GM19238 (cell line): Measurements from ENCODE around the gene PLA2G4E.

Source experiments
- DNase-seq: peaks from one replicate; pipeline ENCODE4 v3.0.0; 2011; ENCODE audit warnings: low spot score; ENCODE audit not compliant: insufficient read length

PLA2G4E gene

DNA sequence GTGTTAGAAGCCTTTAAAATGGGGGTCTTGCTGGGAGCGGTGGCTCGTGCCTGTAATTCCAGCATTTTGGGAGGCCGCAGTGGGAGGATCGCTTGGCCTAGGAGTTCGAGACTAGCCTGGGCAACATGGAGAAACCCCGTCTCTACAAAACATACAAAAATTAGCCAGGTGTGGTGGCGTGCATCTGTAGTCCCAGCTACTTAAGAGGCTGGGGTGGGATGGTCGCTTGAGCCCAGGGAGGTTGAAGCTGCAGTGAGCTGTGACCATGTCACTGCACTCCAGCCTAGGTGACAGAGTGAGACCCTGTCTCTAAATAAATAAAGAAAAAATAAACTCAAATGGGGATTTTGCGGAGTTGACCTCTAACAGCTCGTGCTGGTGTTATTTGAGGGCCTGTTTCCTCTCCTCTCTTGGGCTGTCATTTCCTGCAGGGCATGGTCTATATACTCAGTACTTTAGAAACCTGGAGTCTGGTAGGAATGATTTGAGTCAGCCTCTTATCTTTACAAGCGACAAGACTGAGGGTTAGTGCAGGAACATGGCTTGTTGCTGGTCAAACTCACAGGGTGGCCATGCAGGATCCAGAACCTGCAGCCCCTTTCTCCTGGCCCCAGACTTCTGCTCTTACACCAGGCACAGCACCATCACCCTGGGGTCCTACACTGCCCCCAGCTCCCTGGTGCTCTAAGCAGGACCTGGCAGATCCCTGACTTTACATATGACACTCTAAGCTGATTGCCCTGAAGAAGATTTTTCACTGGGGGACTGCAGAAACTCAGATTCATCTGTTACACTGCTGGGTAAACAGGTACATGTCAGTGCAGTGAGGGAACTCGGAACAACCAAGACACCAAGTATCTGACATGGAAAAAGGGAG is 63.6 kb downstream of the PLA2G4E start:
- DNase-seq: no peak

DNA sequence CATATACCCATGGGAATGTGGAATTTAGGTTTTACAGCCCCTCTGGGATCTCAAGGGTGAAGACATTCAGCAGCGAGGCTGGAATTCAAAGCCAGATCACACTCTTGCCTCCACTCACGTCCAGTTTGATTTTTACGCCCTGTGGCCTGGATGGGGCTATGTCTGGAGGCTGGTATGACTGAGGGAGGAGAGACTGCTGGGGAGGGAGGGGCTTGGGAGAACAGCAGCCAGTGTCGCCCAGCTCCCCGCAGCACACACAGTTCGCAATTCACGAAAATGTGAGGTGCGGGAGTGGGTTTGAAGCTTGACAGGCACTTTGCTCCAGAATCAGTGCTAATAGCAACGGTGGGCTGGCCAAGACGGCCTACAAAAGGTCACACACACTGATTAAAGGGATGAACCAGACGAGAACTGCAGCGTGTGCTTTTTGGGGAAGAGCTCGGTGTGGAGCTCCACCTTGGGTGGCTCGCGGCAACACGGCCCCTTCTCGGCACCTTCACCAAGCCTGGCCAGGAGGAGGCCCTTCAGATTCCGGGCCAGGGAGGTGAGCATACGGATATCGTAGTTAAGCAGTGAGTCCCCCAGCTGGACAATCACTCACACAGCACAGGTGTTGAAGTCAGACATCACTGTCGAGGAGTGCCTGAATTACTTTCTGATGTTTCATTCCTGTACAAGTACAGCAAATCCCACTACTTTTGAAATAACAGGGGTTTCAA is 64.9 kb downstream of the PLA2G4E start:
- no peak for DNase-seq

- no peak for DNase-seq
These were observed 65.7 kb downstream of the PLA2G4E start for GRCh38 chr15:41955100-41955499.

GRCh38 chr15:41954036-41954435 is 66.8 kb downstream of the PLA2G4E start:
- no peak for DNase-seq

- DNase-seq: no peak
These were observed 68.8 kb downstream of the PLA2G4E start for GRCh38 chr15:41952013-41952563.

DNA sequence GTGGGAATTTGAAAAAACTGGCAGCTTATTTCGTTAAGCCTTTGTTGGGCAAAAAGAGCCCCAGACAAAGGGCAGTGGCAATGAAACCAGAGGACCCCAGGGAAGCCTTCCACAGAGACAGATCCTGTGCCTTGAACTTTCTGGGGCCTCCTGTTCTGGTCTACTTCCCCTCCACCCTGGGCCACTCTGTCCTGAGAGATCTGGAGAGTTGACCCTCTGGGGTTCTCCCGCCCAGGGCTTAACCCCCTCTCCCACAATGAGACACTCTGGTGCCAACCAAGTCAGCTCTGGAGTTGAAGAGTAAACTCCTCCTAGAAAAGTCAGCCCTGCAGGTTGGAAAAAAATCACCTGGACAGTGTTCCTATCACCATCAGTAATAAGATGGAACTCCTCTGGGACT is 69.3 kb downstream of the PLA2G4E start:
- no peak for DNase-seq

DNA sequence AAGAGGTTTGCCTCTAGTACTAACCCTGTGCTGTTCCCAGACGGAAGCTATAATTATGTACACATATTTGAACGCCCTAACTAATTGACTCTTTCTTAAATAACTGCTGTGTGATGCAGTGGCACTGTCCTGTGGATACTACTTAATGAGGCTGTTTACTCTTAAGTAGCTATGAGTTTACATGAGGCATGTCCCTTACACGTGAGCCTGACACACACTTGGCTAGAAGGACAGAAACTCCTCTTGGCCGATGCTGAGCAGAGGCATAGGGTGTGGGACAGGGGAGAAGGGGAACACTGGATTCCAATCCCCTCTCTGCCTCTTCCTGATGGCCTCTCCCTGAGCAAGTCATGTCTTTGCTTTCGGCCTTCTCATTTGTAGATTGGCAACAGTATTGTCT is 70.4 kb downstream of the PLA2G4E start:
- DNase-seq: no peak

DNA sequence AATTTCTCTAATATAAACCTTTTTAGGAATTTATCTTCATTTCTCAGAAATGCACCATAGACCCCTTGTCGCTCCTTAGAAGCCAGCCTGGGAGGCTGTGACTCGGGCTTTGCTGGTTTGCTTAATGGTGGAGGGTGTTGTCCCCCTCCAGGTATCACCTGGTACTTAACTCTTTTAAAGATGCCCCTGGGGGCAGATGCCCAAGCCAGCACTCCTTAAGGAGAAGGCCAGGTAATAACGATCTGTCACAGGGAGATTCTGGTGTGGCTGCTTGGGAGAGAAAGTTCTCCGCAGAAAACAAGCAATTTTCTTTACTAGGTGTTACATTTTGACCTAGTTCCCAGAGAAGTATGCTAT is 70.7 kb downstream of the PLA2G4E start:
- no peak for DNase-seq

DNA sequence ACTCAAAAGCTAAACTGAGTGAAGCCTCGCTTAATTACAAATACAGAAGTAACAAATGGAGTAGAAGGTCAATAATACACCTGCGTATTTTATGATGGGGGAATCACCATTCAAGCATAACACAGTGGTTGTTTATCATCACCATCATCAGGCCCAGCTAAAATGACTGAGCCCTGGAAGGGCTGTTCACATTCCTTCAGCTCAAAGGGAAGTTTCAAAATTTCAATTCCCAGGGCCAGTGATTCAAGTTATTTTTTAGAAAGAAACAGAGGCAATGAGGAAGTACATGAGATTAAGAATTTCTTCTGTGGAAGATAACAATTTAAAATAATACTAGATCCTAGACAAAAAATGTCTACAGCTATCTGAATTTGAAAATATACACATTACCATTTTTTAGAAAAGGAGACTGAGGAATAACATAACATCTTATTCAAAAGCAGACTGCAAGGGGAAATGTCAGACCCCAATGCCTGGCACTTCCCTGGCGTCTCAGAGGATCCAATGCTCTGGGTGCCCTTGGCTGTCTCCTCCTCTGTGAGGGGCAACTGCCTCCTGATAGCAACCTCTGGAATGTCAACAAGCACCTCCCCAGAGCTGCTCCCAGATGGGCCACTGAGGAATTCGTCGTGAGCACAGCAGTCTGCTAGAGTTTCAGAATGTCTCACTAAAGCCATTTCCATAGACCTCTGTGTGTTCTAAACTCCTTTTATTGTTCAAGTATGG is 71.3 kb downstream of the PLA2G4E start:
- no peak for DNase-seq

DNA sequence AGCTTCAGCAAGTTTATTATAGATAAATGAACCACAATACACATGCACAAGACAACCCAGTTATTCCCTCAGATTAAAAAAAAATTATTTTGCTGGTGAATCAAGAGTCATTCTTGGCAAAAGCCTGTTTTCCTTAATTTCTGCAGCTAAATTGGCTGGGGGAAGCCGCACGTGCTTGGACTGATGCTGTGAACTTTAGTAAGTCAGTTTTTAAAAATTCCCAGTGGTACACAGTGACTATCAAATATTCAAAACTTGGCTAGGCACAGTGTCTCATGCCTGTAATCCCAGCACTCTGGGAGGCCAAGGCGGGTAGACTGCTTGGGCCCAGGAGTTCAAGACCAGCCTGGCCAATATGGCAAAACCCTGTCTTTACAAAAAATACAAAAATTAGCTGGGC is 72.4 kb downstream of the PLA2G4E start:
- DNase-seq: no peak

DNA sequence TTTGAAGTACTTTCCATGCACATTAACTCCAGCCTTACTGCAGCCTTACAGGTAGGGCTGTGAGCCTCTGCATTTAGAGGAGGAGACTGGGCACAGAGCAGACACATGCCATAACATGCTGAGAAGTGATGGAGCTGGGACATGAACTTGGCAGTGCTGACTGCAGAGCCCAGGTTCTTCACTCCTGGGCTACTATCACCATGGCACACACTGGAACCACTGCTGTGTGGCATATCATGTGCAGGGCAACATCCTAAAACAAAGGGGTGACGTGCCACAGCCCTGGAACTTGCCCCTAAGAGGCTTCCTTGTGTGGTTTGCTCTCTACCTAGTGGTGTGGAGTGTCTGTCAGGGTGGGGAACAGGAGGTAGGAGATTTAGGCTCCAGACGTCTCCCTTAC is 73.9 kb downstream of the PLA2G4E start:
- DNase-seq: no peak

DNA sequence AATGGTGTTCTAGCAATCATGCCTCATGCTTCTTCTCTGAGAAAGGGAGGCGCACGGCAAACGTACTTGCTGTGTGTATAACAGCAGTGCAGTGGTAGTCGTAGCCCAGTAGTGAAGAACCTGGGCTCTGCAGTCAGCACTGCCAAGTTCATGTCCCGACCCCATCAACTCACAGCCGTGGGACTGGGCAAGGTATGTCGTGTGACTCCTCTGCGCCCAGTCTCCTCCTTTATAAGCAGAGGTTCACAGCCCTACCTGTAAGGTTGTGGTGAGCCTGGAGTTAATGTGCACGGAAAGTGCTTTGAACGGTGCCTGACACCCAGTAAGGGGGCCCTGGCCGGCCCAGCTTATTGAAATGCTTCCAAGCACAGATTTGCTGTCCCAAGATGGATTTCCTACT is 75.1 kb downstream of the PLA2G4E start:
- no peak for DNase-seq

DNA sequence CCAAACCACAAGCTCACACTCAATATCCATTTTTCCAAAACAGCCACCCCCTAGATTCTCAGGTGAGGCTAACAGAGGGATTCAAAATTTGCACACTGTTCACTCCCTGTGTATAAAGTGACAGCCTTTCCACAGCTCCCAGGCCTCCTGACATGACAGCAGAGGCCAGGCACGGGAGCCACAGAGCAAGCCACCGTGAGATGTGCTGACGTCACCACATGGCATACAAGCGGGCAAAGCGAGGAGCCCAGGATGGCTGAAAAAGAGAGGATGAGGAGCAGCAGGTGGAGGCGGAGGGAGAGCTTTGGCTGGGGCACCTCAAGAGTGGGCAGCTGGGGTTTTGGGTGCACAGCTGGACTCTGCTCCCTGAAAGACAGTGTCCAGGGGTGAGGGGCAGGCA is 75.6 kb downstream of the PLA2G4E start:
- DNase-seq: no peak

GRCh38 chr15:41944313-41944940 is 76.4 kb downstream of the PLA2G4E start:
- DNase-seq: no peak

DNA sequence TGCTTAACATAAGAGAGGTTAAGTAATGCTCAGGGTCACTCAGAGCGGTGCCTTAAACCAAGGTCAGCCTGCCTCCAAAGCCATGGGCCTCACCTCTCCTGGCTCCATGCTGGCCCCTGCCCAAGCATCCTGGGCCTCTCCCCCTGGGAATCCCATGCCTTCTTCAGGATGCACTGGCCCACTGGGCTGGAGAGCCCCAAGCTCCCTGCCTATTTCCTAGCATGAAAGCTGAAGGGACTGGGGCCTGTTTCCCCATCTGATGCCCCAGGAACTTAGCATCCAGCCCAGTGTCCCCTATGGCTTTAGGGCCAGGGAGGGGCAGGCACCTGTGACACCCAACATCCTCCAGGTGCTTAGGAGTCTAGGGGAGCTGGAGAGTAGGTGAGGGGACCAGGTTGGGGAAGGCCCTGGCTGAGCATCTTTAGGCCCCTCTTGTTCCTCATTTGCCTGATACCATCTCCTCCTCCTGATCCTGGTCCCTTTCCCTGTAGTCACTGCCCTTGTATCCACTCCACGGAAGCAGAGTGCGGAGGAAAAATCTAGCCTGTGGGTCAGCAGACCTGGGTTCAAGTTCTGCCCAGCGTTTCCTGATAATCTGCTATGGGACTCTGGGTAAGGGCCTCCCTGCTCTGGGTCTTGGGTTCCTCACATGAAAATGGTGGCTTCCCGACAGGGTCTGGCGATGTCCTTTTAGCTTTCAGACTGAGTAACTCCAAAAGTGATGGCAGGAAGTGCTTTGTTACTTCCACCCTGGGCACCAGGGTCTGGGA is 77.1 kb downstream of the PLA2G4E start:
- no peak for DNase-seq

DNA sequence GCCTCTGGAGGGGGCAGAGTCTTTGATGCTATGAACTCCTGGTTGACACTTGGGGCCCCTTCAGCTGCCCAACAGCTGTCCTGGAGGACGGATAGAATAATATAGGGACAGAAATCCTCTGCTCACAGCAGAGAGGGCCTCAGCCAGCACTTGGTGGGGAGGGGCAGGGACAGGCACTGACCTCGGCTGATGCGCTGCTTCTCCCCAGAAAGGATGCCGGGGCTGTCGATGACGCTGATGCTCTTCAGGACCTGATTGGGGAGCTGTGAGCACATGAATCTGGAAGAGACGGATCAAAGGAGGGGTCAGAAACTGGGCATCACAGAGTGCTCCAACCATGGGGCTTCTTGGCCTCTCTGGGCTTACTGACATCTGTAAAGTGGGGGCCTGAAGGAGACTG is 78.0 kb downstream of the PLA2G4E start:
- DNase-seq: no peak

DNA sequence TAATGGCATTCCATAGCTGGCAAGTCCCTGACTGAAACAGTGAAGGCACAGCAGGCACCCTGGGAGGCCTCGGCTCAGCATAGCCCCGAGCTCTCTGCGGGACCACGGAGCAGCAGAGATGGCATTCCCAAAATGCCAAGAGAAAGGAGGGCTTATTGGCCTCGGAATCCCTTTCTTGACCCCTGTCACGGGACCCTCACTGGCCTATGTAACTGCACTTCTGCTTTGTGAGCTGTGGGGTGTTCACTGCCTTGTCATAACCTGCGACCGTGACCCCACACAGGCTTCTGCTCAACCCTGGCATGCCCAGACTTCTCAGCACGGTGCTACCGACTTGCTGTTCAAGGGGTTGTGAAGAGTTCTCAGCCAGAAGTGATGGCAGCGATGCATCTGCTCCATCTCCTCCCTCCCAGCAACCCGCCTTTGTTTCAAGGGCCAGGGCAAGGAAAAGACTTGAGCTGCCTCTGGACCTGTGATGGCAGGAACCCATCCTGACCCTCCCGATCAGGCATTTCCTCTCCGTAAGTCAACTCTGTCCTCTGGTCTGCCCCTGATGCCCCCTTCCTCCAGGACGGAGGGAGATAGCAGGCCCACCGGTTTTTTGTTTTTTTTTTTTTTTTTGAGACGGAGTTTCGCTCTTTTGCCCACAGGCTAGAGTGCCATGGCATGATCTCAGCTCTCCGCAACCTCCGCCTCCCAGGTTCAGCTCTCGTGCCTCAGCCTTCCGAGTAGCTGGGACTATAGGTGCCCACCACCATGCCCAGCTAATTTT is 79.0 kb downstream of the PLA2G4E start:
- DNase-seq: no peak

DNA sequence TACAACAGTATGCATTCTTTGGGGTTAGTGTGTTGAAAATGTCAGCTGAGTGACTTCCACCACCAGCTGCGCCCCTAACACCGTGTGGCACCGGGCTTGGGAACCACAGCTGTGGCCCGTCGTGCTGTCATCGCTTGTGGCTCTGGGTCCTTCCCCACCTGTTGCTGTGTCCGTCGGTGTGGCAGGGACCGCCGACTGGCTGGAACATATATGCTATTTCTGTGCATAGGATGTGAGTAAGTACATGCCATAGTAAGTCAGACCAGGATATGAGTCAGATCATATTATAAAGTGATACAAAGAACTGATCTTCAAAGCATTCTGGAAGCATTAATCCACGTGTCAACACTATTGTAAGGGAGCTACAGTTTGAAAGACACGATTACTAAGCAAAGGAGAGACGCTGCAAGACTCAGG is 80.4 kb downstream of the PLA2G4E start:
- no peak for DNase-seq

GRCh38 chr15:41939986-41940385 is 80.9 kb downstream of the PLA2G4E start:
- no peak for DNase-seq

- no peak for DNase-seq
These were observed 83.3 kb downstream of the PLA2G4E start for GRCh38 chr15:41937568-41937923.
